Glomerular endothelial cell (primary cell): ENCODE measurements around the gene COX7A2L. TPM values are rescaled to one million over a fixed set of nuclear protein-coding genes. Genes with fewer than 3 reads are reported as not detected.
A peak's percentile ranks its signal among the peaks of the same experiment; 100 is the strongest.
"Not testable (repeated sequence)": the region's sequence is repeated elsewhere in the genome, so short reads cannot be mapped to it uniquely, and the experiment has no call there.

Experiments used
- DNase-seq: peaks from one replicate; pipeline ENCODE4 v3.0.0-alpha.2; 2011; ENCODE audit warnings: low read depth, low spot score; ENCODE audit errors: extremely low read depth
- total RNA-seq: library from RNA; depleted of rRNA; stranded (reverse); fragments of >200 nt; gene quantifications from 2 replicates; pipeline ENCODE4 v1.2.3, GENCODE V29; 2015

COX7A2L gene, protein sequence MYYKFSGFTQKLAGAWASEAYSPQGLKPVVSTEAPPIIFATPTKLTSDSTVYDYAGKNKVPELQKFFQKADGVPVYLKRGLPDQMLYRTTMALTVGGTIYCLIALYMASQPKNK
- 147 and 201 TPM in 2 replicates for total RNA-seq

DNA sequence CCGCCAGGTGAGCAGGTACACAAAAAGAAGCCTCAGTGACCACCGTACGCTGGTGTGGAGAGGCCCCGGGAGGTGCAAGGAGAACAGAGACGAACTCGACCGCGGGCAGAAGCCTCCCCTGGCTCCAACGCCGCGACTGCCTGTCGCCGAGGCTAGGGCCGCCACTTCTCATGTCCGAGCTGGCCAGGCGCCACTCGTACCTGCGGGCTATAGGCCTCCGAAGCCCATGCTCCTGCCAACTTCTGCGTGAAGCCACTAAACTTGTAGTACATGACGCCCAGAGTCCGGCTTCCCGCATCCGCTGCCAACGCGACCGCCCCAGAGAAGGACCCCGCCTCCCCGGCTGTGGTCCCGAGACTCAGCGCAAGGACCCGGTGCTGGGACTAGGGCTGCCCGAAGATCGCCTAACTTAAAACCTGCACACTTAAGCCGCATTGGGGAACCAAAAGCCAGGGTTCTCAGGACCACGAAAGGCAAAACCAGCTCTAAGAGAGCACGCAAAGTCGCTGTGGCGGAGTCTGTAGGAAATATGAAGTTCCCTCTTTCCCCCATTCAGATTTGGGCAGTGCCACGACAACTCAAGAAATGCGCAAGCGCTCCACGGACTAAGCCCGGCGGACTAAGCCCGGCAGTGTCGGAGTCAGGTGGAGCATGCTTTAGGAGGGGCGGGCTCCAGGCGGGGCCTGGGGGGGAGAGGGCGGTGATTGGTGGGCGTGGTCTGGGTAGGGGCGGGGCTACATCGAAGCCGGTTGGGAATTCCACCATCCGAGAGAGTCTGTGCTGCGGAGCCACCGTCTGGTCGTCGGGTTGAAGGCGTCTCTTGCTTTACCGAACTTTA, at the start of gene COX7A2L:
TSS of gene COX7A2L (minus strand) at position 328 of the 838 bp plus-strand sequence. CDS start at position 272, 56 bp downstream.
- DNase-seq: peak; percentile 93

DNA sequence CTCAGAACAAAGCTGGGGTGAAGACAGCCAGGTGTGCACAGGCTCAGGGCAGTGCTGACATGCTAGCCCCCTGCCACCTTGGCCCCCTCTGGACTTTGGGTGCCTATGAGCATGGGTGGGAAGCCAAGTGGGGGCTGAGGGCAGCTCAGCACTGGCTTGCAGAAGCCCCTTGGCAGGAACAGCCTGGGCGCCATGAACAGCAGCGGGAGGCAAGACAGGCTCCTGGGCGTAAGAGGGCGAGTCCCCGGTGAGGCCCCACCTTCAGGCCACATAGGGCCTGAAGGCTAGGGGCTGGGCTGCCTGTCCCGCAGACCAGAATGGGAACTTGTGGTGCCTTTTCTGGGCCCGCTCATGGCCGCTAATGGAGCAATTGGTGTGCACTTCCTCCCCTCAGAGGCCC, 47.0 kb upstream of the COX7A2L start:
- DNase-seq: no peak

DNA sequence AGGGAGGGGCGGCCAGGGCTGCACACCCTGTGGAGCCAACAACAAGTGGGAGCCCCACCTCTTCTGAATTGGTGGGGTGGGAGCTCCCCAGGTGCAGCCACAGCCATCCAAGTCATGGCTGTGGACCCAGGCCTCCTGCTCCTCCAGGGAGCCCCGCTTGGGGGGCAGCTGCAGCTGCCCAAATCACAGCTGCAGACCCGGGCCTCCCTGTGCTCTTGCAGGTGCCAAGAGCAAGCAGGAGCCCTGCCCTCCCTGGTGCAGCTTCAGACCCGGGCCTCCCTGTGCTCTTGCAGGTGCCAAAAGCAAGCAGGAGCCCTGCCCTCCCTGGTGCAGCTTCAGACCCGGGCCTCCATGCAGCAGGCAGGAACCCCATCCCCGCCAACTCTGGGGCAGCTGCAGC, 46.5 kb upstream of the COX7A2L start:
- no peak for DNase-seq

DNA sequence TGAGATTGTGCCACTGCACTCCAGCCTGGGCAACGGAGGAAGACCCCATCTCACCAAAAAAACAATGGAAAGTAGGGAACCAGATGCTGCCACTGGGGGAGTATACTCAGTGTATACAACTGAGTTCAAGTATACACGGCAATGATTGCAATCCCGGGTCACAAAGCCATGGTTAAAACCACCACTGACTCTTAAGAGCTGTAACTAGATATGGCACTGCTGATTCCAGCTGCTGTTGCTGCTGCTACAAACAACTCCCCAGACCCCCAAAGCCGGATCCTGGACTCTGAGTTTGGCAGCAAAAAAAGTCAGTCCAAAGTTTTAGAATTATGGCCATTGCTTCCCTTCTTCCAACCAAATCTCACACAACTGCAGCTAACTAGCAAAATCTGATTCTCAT, 43.7 kb upstream of the COX7A2L start:
- no peak for DNase-seq

DNA sequence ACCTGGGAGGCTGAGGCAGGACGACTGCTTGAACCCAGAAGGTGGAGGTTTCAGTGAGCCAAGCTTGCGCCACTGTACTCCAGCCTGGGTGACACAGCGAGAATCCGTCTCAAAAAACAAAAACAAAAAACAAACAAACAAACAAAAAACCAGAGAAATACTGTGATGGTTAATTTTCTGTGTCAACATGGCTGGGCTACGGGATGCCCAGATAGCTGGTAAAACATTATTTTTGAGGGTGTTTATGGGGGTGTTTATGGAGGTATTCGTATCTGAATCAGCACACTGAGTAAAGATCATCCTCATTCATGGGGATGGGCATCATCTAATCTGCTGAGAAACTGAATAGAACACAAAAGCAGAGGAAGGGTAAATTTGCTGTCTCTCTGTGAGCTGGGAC, 40.8 kb upstream of the COX7A2L start:
- DNase-seq: no peak

DNA sequence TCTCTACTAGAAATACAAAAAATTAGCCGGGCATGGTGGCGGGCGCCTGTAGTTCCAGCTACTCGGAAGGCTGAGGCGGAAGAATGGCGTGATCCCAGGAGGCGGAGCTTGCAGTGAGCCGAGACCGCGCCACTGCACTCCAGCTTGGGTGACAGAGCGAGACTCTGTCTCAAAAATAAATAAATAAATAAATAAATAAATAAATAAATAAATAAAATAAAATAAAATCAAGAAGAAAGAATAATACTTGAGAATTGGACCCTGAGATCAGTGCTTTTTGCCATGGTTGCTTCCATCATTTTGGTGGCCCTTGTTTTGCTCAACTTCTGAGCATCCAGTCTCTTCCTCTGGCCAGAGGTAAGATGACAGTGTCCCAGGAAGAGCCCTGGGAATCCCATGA, 37.0 kb upstream of the COX7A2L start:
- not testable (repeated sequence) for DNase-seq

DNA sequence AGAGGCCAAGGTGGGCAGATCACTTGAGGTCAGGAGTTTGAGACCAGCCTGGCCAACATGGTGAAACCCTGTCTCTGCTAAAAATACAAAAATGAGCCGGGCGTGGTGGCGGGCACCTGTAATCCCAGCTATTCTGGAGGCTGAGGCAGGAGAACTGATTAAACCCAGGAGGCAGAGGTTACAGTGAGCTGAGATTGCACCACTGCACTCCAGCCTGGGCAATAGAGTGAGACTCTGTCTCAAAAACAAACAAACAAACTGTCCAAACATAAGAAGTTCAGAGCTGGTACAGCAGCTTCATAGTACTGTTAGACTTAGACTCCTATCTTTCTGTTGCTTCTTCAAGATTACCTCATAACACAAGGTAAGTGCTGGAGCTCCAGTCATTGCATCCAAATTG, 32.3 kb upstream of the COX7A2L start:
- DNase-seq: not testable (repeated sequence)

DNA sequence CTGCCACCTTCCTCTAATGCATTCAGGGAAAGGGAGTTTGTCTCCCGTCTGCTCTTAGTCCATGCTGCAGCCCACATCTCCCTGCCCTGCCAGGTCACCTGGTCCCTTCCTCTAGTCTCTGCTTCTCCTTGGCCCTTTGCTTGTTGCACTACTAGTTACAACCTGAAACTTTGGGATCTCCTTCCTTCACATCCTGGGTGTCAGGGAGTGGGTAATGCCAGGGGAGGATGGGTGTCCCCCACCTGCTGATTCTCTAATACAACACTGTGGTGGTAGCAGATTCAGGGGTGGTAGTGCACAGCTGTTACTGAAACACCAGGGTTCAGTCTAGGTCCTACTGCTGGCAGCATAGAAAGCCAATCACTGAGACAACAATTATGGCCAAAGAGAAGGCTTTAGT, 31.2 kb upstream of the COX7A2L start:
- DNase-seq: no peak

DNA sequence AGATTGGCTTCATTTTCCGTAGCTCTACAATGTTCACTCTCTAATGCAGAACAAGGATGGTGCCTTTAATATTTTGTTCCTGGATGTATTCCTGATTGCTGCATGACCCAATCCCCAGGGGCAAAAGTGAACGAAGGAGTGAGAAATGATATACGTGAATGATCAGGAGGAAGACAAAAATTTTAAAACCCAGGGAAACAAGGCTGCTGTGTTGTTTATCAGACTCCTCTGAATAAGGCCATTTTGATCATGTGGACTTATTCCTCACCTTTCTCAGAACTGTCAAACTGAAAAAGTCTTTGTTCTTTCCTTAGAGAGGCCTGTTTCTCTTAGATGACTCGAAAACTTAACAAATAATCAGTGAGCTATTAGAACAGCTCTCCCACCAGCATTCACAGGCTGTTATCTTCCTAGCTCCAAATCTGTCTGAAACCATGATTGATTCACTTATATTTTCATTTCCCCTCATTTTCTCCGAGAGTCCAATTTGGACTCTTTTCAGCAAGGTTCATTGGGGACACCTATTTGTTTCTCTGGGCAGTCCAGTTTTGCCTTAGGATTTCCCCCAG, 29.5 kb upstream of the COX7A2L start:
- DNase-seq: no peak

DNA sequence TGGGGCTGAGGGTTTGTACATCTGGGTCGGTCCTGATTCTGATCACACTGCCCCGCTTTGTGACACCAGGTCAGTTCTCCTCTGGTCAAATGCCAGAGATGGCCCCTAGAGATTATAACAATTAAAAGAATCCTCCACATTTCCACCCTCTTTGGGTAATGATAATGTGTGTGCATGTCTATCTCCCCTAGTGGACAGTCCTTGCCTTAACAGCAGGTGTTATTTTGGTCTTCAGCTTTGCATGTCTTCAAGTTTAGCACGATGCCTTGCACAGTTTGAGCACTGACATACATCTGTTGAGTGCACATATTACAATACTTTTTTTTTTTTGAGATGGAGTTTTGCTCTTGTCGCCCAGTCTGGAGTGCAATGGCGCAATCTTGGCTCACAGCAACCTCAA, 25.7 kb upstream of the COX7A2L start:
- no peak for DNase-seq

DNA sequence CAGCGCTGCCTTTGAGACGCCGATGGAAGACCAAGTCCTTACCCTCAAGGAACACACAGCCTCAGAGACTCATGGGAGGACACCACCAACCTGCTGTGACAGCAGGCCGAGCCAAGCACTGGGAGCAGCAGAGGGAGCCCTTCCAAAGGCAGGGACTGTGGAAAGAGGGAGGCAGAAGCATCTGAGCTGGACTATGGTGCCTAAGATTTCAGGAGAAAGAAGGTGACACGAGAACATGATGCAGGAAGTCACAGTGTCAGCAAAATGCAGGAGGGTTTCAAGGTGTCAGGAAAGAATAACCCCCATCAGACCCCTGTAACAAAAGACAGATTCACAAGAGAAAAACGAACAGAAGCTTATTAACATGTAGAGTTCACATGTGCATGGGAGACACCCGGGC, 24.2 kb upstream of the COX7A2L start:
- no peak for DNase-seq

DNA sequence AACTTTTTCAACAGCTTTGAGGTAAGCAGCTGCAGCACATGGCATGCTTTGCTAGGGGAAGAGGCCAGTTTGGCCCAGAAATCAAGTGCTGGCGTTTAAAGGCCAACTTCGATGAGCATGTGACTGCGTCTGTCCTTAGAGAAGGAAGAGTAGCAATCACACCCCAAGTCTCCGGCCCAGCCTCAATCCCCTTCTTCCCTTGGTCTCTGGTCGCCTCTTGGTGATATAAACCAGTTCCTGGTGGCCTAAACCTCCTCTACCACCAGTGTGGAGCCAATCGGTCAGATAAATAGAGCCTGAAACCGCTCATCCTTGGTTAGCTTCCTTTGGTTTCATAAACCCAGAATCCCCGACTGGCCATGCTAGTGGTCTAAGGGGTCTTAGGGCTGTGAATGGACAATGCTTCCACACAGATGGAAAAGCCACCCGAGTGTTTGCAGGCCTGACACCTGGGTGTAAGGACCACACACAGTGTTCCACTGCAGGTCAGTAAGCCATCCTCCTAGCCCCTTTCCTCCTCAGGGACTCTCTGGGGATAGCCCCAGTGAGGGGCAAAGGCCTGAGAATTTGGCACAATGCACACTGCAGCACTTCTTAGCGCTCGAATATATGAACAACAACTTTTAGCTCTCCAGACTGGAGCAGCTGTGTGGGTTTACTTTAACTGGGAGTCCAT, 23.0 kb upstream of the COX7A2L start:
- no peak for DNase-seq

DNA sequence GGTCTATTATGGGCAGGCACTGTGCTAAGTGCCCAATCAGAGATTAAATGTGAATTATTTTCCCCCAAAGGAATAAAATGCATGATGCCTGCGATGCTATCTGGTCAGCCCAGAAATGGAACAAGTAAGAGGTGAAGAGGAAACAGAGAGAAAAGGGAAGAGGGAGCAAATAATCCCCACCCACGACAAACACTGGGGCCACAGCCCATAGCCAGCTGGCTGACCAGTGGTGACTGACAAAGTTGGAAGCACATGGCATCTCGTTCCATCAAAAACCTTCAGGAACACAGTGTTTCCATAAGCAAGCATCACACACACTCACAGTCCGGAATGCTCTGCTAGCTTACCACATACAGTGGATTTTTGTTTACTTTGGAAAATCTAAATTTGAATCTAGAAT, 21.1 kb upstream of the COX7A2L start:
- no peak for DNase-seq

DNA sequence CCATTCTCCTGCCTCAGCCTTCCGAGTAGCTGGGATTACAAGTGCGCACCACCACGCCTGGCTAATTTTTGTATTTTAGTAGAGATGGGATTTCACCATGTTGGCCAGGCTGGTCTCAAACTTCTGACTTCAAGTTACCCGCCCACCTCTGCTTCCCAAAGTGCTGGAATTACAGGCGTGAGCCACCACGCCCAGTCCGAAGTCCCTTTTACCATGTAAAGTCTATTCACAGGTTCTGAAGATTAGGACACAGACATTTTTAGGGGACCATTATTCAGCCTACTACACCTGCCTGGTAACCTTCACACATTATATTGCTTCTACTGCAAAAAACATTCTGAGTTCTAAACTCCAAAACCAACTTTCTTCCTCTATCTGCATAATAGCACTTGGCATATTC, 19.0 kb upstream of the COX7A2L start:
- DNase-seq: not testable (repeated sequence)

DNA sequence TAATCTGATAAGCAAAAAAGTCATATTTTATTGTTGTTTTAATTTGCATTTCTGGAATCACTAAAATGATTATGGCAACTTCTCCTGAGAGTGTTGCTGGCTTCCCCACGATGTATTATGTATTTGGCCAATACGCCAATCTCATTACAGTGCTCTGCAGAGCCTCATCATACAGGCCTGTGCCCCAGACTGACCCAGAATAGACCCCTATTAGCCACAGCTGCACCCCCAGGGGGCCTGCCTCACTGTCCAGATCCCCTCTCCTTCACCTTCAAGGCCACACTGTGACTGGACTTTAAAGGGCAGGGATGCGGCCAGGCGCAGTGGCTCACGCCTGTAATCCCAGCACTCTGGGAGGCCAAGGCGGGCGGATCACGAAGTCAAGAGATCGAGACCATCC, 17.4 kb upstream of the COX7A2L start:
- DNase-seq: no peak

DNA sequence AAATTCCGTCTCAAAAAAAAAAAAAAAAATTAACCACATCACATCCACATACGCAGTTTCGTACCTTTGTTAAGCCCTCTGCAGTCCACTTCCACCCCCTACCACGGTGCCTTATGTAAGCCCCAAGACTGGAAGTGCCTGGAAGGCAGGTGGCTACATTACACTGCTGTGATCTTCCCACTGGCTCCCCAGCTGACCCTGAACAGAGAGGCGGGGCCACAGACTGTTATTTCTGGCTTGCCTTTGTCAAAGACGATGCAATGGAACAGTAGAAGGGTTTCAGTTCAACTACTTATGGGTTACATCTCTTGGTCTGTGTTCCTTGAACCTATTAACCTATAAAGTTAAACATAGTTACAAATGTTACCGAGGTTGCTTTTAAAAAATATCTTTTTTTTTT, 15.7 kb upstream of the COX7A2L start:
- no peak for DNase-seq

DNA sequence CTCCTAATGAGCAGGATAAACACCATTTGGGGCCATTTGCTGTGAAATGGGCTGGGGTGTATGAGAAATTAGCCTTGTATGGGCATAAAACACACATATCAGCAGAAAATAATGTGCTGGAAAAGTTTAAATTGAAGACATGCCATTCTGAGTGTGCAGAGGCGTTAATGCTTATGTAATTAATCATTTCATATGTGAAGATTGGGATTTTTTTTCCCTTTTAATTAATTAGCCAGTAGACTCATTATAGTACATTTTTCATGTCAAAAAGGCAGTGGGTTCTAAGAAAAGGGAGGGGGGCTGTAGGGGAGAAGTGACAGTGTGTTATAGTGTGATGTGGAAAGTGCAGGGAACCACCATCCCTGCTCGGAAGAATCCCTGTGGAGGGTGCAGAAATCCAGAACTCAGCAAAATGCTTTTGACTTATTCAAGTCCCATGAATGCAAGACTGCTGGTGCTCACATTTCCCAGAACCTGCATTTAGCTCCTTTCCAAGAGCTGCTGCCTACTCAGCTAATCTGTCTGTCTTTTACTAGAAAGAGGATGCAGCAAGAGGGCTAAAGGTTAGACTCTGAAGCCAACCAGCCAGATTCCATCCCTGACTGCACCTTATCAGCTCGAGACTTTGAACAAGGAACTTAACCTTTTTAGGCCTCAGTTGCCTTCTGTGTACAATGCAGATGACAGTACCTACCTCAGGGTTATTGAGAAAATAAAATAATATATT, 11.6 kb upstream of the COX7A2L start:
- DNase-seq: no peak

DNA sequence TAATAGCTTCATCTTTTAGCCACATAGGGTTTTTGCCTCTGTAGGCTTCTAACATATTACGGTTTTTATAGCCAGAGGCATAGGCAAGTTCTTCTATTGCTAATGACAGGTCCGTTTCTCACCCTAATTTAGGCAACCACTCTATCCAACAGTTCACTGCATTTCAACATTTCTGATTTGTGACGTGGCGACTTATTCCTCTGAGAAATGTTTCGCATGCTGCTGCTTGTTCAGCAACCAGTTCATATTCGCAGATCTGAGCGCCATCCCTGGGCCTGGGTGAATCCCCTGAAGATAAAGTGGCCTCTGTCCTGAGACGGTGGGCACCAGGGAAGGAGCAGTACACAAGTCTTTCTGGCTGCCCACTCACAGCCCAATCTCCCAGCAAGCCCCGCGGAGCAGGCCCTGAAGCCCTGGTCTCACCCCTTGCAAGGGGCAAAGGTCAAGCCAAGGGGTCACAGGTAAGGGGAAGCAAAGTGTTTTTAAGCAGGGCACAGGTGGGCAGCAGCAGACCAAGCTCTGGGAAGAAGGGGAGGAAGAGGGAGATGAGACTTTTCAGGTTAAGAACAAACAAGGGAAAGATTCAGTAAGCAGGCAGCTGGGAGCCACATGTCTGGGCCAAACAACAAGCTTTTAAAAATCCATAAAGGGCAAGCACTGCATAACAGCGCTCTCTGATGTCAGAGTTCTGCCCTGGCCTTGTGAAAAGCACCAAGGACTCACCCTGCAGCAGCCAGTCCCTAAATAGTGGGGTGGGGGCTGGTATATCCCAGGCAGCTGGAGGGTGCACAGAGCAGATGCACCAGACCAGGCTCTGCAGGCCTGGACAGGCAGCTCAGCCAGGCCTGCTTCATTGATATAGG, 10.8 kb upstream of the COX7A2L start:
- no peak for DNase-seq

DNA sequence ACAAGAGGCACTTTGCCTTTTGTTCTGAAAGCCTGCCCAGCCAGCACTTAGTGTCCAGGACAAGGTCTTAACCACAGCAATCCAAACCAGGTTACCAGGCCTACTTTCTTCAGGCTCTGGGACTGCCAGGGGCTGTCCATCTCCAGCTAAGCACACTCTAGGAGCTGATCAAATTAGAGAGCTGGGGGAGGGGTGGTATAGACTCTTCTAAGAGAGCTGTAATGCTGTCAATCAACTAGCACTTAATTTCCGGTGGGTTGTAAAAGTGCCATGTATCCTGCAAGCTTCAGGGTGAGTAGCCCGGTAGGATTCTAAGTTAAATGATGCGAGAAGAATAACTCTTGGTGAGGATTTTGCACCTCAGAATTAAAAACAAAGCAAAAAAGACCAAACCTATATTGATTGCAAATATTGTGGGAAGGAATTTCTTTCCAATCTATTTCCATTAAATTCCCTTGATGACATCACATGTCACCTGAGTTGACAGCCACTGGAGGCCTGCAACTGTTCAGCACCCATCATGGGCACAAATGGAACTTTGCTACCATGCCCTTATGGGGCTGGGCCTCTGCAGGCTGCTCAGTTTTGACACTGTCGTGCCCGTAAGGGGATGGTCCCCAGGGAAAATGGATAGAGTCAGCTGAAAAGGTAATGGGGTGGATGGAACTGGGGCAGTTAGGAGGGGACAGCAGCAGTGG, 8.7 kb upstream of the COX7A2L start:
- DNase-seq: no peak
